ENCODE measurements around the gene DONSON.
"Not testable (repeated sequence)": the region's sequence is repeated elsewhere in the genome, so short reads cannot be mapped to it uniquely, and the experiment has no call there.

DONSON gene, protein sequence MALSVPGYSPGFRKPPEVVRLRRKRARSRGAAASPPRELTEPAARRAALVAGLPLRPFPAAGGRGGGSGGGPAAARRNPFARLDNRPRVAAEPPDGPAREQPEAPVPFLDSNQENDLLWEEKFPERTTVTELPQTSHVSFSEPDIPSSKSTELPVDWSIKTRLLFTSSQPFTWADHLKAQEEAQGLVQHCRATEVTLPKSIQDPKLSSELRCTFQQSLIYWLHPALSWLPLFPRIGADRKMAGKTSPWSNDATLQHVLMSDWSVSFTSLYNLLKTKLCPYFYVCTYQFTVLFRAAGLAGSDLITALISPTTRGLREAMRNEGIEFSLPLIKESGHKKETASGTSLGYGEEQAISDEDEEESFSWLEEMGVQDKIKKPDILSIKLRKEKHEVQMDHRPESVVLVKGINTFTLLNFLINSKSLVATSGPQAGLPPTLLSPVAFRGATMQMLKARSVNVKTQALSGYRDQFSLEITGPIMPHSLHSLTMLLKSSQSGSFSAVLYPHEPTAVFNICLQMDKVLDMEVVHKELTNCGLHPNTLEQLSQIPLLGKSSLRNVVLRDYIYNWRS

DNA sequence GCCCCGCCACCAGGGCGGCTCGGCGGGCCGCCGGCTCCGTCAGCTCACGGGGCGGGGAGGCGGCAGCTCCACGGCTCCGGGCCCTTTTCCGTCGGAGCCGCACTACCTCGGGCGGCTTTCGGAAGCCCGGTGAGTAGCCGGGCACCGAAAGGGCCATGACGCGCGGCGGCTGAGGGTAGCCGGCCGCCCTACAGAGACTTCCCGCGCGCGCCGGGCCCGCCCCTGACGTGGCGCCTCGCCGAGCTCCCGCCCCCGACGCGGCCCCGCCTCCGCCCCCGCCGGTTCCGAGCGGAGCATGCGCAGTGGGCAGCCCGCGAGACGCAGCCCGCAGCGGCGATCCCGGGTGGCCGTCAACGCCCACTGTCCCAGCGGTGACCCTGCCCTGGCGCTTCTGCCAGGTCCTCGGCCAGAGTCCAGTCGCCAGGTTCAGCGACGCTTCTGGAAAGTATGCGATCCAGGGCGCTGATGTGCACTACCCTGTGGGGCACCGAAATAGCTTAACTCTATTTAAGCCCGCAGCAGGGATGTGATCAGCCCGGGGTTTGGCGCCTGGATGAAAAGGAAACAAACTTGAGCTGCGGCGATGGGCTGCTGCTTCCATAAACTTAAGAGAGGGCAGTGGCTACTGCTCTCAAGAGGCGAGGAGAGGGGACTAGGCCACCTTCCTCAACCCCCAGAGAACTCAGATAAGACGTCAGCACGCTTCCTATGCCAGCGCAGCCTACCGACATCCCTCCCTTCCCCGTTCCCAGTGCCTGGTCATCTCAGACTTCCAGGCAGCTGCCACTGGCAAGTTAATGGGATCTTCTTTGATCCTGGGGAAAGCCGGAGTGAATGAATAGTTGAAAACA, at the start of gene DONSON:
Gene DONSON (minus strand): TSS at position 200 of the 851 bp plus-strand sequence. CDS start 43 bp downstream, at position 157.
- peak in 55 of 56 donors; percentile 21 to 92 (median 79) for DNase-seq

DNA sequence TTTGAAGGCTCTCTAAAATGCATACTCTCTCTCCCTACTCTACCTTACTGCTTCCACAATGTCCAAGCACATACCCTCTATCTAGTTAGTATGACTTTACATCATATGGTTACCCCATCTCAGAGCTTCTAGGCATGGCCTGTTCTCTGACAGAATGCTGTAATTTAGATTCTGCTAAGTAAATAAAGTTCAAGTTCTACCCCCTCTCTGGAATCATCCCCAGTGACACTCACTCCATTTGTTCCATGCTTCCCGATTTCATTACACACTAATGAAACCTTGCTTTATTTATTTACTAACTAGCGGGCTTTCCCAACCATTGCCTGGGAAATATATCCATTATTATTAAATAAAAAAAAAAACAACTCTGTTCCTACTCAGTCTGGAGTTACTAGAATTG, 45.8 kb upstream of the DONSON start:
- DNase-seq, result no peak

DNA sequence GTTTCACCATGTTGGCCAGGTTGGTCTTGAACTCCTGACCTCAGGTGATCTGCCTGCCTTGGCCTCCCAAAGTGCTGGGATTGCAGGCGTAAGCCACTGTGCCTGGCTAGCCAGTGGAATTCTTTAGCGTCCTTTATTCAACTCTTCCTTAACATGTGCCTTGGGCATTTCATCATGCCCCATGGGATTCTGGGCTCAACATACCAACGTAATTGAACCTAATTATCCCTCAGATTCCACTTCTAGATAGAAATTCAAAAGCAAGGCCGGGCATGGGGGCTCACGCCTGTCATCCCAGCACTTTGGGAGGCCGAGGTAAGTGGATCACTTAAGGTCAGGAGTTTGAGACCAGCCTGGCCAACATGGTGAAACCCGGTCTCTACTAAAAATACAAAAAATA, 37.7 kb upstream of the DONSON start:
- not testable (repeated sequence) for DNase-seq

DNA sequence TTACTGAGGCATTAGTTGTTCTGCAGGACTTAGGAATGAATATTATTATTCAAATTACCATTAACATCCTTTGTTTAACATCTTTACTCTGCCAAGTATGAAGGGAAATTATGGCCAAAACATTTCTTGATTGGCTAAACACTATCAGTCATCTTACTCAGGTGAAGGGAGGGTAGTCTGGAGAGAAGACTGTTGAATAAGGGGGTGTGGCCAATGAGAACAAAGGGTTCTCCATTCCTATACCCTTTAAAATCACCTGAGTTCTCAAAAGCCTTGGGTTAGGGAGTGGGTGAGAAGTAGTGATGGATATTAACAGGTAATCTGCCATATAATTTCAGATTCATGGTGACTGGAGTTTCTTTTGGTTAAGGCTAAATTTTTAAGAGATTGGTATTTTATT, 33.8 kb upstream of the DONSON start:
- no peak for DNase-seq

DNA sequence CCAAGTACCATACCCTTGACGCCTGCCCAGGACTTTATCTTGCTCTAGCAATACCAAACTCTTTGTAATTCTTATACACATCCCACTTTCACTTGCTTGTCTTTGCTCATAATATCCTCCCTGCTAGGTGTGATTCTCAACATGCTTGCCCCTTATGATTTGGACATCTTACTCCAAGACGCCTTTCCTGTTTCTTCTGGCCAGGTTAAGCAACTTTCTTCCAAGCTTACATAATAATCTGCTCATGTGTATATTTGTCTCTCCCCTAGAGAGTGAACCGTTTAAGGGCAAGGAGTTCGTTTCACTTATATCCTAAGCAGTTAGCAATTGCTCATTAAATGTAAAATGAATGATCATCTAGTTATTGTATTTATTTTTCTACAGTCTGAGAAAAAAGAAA, 31.2 kb upstream of the DONSON start:
- no peak for DNase-seq

DNA sequence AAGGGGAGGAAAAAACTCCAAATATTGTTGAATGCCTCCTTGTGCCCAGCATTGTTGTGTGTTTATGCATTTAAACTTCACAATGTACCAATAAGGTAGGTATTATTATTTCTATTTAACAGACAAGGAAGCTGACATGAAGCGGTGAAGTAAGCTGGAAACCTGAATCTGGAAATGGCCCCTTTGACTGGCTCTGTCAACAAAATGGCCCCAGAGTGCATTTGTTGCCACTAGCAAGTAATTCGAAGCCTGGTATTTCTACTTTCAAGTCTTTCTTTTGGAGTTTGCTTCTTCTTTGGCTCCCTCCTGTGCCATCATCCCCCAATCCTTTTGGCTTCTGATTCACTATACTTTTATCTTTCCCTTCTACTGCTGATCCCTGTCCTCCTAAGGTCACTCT, 29.9 kb upstream of the DONSON start:
- DNase-seq, result no peak

DNA sequence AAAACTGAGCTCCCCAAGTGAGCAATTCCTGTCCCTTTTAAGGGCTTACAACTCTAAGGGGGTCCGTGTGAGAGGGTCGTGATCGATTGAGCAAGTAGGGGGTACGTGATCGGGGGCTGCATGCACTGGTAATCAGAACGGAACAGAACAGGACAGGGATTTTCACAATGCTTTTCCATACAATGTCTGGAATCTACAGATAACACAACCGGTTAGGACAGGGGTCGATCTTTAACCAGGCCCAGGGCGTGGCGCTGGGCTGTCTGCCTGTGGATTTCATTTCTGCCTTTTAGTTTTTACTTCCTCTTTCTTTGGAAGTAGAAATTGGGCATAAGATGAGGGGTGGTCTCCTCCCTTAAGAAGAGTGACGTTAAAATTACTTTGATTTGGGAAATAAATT, 29.1 kb upstream of the DONSON start:
- DNase-seq, result not testable (repeated sequence)

DNA sequence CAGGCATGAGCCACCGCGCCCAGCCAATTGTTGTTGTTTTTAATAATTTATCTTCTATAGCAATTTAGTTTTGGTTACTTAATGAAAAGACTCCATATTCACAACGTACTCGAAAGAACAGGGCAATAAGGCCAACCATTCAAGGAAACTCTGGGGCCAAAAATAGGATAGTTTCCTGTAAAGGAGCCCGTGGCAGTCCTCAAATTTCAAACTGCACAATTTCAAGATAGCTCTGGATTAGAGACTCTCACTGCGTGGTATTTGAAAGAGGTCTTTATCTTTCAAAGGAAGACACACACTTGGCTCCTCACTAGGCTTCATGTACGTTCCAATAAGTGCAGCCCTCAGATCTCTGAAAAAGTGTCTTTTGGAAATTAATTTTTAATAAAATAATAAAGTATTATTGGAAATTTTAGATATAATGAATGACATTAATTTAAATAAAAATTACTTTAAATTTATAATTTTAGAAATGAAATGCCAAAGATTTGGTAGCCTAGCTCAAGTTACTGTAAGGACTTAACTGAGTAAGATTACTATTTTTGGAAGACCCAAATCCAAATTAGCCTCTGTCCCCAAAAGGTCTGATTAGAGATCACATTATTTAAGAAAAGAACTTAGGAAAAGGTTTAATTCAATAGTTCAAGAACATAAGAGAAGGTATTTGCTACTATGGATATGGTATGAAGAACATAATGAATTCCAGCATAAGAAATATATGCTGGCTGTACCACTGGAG, 22.7 kb upstream of the DONSON start:
- DNase-seq, result no peak

DNA sequence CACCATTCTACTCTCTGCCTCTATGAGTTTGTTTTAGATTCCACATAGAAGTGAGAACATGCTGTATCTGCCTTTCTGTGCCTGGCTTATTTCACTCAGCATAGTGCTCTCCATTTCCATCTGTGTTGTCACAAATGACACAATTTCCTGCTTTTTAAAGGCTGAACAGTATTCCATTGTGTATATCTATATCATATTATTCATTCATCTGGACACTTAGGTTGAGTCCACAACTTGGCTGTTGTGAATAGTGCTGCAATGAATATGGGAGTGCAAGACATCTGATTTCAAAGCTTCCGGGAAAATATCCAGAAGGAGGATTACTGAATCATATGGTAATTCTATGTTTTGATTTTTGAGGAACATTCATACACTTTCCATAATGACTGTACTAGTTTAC, 20.1 kb upstream of the DONSON start:
- no peak for DNase-seq

DNA sequence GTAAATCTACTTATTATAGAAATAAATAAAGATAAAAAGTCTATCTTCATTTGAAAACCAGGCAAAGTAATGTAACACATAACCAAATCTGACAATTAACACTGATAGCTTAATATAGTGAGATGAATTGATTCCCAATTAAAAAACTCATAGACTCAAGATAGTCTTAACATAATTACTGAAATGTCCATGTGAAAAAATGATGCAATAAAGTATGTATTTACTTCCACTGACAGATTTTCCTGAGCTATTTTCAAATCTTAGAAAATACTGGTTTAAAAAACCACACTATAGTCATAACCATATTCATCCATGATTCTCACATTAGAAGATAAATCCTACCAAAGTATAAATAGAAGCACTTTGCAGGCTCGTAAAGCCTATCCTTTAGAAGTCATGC, 9.6 kb upstream of the DONSON start:
- DNase-seq, result no peak

DNA sequence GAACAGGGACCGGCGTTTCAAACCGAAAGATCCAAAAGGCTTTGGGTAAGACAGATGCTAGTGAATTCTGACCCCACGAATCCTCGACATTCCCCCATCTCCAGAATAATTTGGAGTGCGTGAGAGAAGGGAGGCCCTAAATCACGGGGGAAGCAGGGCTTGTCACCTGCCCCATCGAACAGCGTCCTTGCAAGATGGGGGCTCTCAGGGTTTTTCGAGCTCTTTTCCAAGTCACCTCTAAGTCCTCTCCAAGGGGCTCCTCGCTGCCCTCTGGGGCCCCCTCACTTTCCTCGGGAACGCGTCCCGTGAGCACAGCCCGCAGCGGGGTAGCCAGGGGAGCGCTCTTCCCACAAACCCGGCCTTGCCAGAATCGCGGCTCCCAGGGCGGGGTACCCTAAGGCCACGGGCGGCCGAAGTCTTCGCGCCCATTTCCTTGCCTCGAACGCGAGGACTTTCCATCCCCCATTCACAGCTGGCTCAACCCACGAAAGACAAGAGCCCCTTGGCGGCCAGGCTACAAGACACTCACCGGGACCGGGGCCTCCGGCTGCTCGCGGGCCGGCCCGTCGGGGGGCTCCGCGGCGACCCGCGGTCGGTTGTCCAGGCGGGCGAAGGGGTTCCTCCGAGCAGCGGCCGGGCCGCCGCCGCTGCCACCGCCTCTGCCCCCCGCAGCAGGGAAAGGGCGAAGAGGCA, 546 bp downstream of the DONSON start:
- DNase-seq, result peak in 32 of 56 donors; percentile 5 to 55 (median 38)

DNA sequence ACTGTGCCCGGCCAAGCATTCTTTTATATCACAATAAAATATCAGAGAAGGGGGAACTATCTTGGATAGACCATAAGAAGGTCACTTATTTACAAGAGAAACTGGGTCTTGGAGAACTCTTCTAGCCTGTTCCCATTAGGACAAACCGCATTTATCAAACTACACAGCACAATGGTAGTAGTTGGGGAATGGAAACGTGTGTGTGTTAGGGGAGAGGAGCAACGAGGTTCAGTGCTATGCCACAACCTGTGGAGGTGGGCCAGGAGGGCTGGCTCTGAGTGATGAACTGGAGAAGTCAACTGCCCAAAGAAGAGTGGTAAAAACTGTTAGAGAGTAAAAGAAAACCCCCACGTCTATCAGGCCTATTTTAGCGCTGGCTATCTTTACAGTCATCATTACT, 1.6 kb downstream of the DONSON start:
- DNase-seq, result no peak

DNA sequence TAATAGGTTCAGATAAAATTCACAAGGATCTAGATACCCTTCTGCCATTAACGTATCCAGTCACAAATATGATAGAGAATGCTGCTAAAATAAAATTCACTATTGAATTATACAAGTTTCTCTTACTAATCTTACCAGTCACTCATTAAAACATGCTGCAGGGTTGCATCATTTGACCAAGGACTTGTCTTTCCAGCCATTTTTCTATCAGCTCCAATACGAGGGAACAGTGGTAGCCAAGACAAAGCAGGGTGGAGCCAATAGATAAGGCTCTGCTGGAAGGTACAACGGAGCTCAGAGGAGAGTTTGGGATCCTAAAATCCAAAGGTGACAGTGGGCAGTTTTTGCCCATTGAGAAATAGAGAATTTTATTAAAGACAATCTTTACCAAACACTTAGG, 4.0 kb downstream of the DONSON start:
- DNase-seq, result no peak

DNA sequence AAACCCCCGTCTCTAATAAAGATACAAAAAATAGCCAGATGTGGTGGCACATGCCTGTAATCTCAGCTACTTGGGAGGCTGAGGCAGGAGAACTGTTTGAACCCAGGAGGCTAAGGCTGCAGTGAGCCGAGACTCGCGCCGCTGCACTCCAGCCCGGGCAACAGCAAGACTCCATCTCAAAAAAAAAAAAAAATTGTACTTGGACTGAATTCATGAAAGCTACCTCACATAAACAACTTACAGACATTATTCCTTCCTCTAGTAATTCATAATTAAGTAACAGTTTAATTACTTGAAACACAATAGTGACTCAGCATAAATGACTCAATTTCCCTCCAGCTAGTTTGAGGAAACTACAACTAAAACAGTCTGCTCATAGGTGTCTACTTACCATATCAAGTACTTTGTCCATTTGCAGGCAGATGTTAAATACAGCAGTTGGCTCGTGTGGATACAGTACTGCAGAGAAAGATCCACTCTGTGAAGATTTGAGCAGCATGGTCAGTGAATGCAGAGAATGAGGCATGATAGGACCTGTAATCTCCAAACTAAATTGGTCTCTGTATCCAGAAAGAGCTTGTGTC, 9.4 kb downstream of the DONSON start:
- DNase-seq, result no peak

DNA sequence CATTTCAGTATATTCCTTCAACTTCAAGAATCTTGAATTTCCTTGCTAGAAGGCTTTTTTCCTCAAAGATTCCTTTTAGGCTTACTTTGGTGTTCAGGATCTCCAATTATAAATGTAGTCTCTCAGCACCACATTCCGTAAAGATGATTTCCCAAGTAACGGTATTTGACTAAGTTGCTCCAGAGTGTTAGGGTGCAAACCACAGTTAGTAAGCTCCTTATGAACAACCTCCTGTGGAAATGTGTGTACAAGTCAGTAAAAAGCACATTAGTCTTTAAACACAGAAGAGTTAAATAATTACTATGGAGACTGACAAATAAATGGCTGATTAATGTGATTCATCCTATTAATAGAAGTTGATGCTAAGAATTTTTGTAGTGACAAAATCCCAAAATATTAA, 10.3 kb downstream of the DONSON start:
- no peak for DNase-seq

DNA sequence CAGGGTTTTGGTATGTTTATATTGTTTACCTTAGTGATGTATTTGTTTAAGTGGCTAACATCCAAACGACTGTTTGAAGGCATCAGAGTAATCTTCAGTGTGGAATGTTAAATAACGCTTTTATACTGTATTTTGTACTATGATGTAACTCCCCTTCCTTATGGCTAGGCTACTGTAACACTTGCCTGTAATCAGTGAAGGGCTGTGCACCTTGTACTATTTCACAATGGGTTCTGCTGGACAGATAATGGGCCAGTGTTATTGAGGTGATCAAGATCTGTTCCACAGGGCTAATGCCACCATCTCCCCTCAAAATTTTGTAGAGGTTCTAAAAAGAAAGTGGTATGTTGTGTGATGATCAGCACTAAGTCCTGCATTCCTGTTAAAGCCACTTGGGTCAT, 11.7 kb downstream of the DONSON start:
- not testable (repeated sequence) for DNase-seq

DNA sequence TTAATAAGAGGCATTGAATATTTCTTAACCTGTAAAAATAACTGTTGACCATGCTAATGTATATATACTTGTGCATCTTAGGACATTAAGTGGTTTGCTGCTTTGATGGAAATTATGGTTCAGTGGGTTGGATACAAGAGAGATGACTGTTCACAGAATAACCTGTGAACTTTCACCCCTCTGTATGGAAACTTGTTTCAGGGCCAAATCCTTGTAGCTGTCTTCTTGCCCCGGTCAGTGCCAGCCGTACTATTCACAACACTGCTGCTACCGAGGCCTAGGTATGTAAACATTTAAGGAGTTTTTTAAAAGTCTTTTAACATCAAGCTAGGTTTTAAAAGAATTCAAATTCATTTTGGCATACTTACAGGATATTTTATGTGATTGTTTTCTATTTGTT, 16.1 kb downstream of the DONSON start:
- DNase-seq, result no peak

DNA sequence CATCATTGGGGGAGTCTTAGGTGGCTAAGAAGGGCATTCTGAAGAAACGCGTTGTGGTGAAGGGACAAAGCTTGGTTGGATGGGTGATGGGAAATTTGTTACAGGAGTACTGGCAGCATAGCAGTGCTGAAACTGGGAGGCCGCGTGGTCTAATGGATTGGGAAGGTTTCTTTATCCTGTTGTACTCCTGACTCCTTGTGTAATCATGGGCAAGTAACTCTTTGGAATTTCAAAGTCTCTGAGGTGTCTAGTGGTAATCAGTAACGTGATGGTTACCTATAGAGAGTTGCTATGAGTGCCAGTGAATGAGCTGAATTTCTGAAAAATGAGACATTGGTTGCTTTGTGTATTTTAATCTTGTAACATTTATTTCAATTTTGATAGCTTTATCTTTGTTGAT, 18.5 kb downstream of the DONSON start:
- no peak for DNase-seq

DNA sequence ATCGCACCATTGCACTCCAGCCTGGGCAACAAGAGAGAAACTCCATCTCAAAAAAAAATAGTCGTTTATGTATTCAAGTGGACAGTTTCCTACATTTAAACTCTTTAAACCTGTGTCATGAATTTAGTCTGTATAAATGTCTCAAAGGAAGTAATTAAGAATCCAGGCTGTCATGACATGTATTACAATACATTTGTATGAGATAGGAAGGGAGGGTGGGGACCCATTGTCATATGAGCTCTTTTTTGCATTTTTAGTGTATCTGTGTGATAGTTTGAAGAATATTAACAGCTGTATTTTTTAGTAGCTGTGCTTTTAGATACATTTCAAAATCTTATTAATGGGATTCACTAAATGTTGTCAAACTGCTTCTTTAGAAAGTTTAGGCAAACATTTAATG, 20.0 kb downstream of the DONSON start:
- no peak for DNase-seq

DNA sequence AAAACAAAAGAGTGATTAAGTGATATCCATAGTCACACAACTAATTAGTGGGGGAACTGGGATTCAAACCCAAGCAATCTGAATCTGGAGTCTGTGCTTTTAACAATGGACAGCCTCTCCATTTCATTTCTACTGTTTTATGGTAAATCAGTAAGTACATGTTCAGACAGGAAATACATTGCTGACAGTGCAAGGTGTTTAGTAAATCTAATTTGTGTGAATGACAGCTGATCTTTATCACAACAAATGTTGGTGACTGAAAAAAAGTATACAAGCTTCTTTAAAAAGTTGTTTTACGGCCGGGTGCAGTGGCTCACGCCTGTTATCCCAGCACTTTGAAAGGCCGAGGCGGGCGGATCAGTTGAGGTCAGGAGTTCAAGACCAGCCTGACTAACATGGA, 20.6 kb downstream of the DONSON start:
- DNase-seq, result no peak

DNA sequence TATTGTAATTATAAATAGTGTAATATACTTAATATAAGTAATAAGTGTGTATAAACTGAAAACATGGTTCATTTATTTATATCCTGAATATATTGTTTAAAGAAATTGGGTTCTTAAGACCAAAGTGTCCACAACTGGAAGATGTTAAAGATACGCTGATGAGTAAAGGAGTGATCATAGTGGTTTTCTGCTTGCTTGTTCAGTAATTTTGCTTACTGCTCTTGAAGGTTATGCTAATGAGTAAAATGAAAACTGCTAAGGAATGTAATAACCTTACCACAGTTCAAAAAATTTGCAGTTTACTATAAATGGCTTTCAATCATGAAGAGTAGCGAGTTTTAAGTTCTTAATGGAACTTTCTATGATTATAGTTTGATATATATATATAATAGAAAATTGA, 22.0 kb downstream of the DONSON start:
- DNase-seq, result no peak
